ENCODE data around the gene BUD23. TPM values are rescaled to one million over a fixed set of nuclear protein-coding genes. Genes with fewer than 3 reads are reported as not detected.

BUD23 gene
- total and polyA plus RNA-seq, 9 of the 15 experiments (the other 6 are each of a cell fraction or from before 2014, with no cell fraction given): 79.5 to 270 (median 150) TPM

- H3K79me2 ChIP-seq (ENCODE audit: control insufficient read depth, insufficient read depth, low read length): no peaks in the 10 kb centered on the region
- no peak overlapping the region for H3K4me2 ChIP-seq (ENCODE audit: insufficient read depth, low read length)
- ChIA-PET POLR2A (interaction anchor here (0.6 to 1.4 kb wide), 3 partner anchors 26 to 61 kb away, joined by 3 to 4 read pairs (median 3); no protein-coding TSS in a partner anchor), CTCF (ENCODE audit: low intra/inter-chr PET ratio) (no interaction called here)
- H3K4me3 ChIP-seq: no peak overlapping the region
- H3K9me3 ChIP-seq (replicated peaks; ENCODE audit: control insufficient read depth, insufficient read depth, low read depth, low read length): no peaks in the 10 kb centered on the region
- WGBS (ENCODE audit: insufficient coverage, low coverage, missing lambda C conversion rate): 61% methylated on average over 15 of the region's 15 CpGs
- ATAC-seq (no peak), DNase-seq (ENCODE audit: extremely low read depth in 1 of 4, low spot score in 3 of 4) (no peak), FAIRE-seq (no peak)
- H3K27me3 ChIP-seq (ENCODE audit: control insufficient read depth in 2 of 2, insufficient read depth in 2 of 2, low read length in 2 of 2): no peaks in the 10 kb centered on the region
- no peak overlapping the region for H3K9ac ChIP-seq (ENCODE audit: insufficient read depth in 1 of 2, low read depth in 2 of 2, low read length in 2 of 2)
- H3K27ac ChIP-seq (ENCODE audit: extremely low read depth, low read depth, low read length): no peak overlapping the region
- TF ChIP-seq BCOR (IDR thresholded peaks at IDR 0.05) (peak; percentile 66; the same call in 1 of the 2 replicates), ZNF316 (IDR thresholded peaks at IDR 0.05) (peak; percentile 85), KDM1A (IDR thresholded peaks at IDR 0.05) (0 out of 4 replicates have a peak, but pooled peaks of 1 of the 2 experiments have one; percentile 17), TSHZ1 (CRISPR knock-in tag; IDR thresholded peaks at IDR 0.05) (no peak), CBX3 (IDR thresholded peaks at IDR 0.05; ENCODE audit: borderline replicate concordance in 1 of 2, low read length in 2 of 2) (peak in 1 of 2 experiments; percentile 51; a peak in 1 of 3 replicates), ZFP36 (IDR thresholded peaks at IDR 0.05; ENCODE audit: low read depth, low read length, partially characterized antibody) (peak; percentile 85), ZNF175 (CRISPR knock-in tag; IDR thresholded peaks at IDR 0.05; ENCODE audit: low read depth) (no peak)
- no TSS peak for BruUV-seq (replicated peaks)
- H3K36me3 ChIP-seq (ENCODE audit: control insufficient read depth, insufficient read depth, low read length): no peaks in the 10 kb centered on the region
- H4K20me1 ChIP-seq (replicated peaks; ENCODE audit: control insufficient read depth, insufficient read depth, low read length): no peaks in the 10 kb centered on the region; the same call in 1 of the 2 replicates
- intact Hi-C loops (cut with micrococcal nuclease) (no loop called here), in situ Hi-C loops (cut with MboI) (no loop called here)
- no peaks in the 10 kb centered on the region for H3K9me1 ChIP-seq (ENCODE audit: control insufficient read depth, insufficient read depth, low read length)
- no peak overlapping the region for H2AFZ ChIP-seq (ENCODE audit: low read depth, low read length)
- peaks cover 0 to 29% of the 10 kb centered on the region in 2 experiments; a peak in 3 of 5 replicates for H3K4me1 ChIP-seq (replicated peaks in 1 of 2; ENCODE audit: control insufficient read depth in 2 of 2, insufficient read depth in 2 of 2, low read length in 2 of 2)
Observed at GRCh38 chr7:73671857-73672445, 11.4 kb upstream of the BUD23 start.
